Naive thymus-derived CD4-positive, alpha-beta T cell (primary cell): ENCODE results near the gene DEPDC1. TPM values are rescaled to one million over a fixed set of nuclear protein-coding genes. Genes with fewer than 3 reads are reported as not detected.
"Not testable (repeated sequence)": the region's sequence is repeated elsewhere in the genome, so short reads cannot be mapped to it uniquely, and the experiment has no call there.

Experiments
- ATAC-seq: fragments of 150-1000 bp; cut with Tn5 transposase; 2 replicates; pipeline ENCODE4 v1.10.0; 2021; ENCODE audit warnings: mild to moderate bottlenecking, moderate library complexity
- CTCF ChIA-PET: fragments of 350-600 bp; sonication (Branson Sonifier 250); formaldehyde crosslinking; loops from one replicate; lab custom pipeline; 2021; ENCODE audit warnings: antibody characterized with exemption; lab: Charles Lee
- POLR2A ChIA-PET: fragments of 350-600 bp; sonication (Branson Sonifier 250); formaldehyde crosslinking; loops from one replicate; lab custom pipeline; 2021; ENCODE audit warnings: antibody characterized with exemption, inconsistent platforms; lab: Charles Lee
- DNase-seq, 9 donors: peaks; one replicate each; pipeline versions ENCODE4 v3.0.0 to v3.0.0-alpha.2; 2020 to 2022; ENCODE audit warnings: mixed read lengths in 1 of 9
- H3K27ac ChIP-seq: one replicate; pipeline ENCODE4 v1.7.0; 2013; ENCODE audit warnings: mild to moderate bottlenecking, low read depth, low read length, moderate library complexity
- H3K27me3 ChIP-seq, 2 donors: one replicate each; pipeline ENCODE4 v1.7.0; 2013; ENCODE audit warnings: low read length in 2 of 2, mild to moderate bottlenecking in 2 of 2, moderate library complexity in 2 of 2; ENCODE audit not compliant: control insufficient read depth in 2 of 2, insufficient read depth in 2 of 2
- H3K36me3 ChIP-seq, 3 experiments: 1 replicate in 2 of 3; 2 replicates in 1 of 3; pipeline ENCODE4 v1.7.0; 2013; ENCODE audit warnings: low read length in 3 of 3, mild to moderate bottlenecking in 3 of 3, moderate library complexity in 1 of 3; ENCODE audit not compliant: insufficient read depth in 3 of 3, control insufficient read depth in 2 of 3
- H3K4me1 ChIP-seq, 2 donors: one replicate each; pipeline ENCODE4 v1.7.0; 2013; ENCODE audit warnings: low read length in 2 of 2, mild to moderate bottlenecking in 2 of 2, moderate library complexity in 1 of 2; ENCODE audit not compliant: control insufficient read depth in 2 of 2, insufficient read depth in 2 of 2
- H3K4me3 ChIP-seq: 2 replicates; pipeline ENCODE4 v1.7.0; 2013; ENCODE audit warnings: mild to moderate bottlenecking, low read length
- H3K9me3 ChIP-seq, 3 experiments: 1 replicate in 2 of 3; 2 replicates in 1 of 3; pipeline ENCODE4 v1.7.0; 2013; ENCODE audit warnings: low read length in 3 of 3; ENCODE audit not compliant: control insufficient read depth in 2 of 3
- H3K27ac Mint-ChIP-seq, 9 donors: one replicate each; pipeline ENCODE4 v1.8.0; 2020 to 2022; ENCODE audit warnings: mixed read lengths in 9 of 9, mild to moderate bottlenecking in 8 of 9, moderate library complexity in 5 of 9, inconsistent platforms in 2 of 9
- H3K27me3 Mint-ChIP-seq, 5 donors: one replicate each; pipeline ENCODE4 v1.8.0; 2021 to 2022; ENCODE audit warnings: mixed read lengths in 5 of 5, mild to moderate bottlenecking in 1 of 5
- H3K36me3 Mint-ChIP-seq, 5 donors: one replicate each; pipeline ENCODE4 v1.8.0; 2020 to 2022; ENCODE audit warnings: mixed read lengths in 5 of 5, mild to moderate bottlenecking in 3 of 5, inconsistent platforms in 1 of 5
- H3K4me1 Mint-ChIP-seq, 7 donors: one replicate each; pipeline ENCODE4 v1.8.0; 2020 to 2022; ENCODE audit warnings: mixed read lengths in 7 of 7, mild to moderate bottlenecking in 3 of 7, inconsistent platforms in 1 of 7
- H3K4me3 Mint-ChIP-seq, 10 donors: one replicate each; pipeline ENCODE4 v1.8.0; 2020 to 2022; ENCODE audit warnings: mild to moderate bottlenecking in 10 of 10, mixed read lengths in 10 of 10, moderate library complexity in 6 of 10, inconsistent platforms in 2 of 10
- H3K9me3 Mint-ChIP-seq, 11 donors: one replicate each; pipeline ENCODE4 v1.8.0; 2020 to 2022; ENCODE audit warnings: mixed read lengths in 11 of 11, mild to moderate bottlenecking in 4 of 11, inconsistent platforms in 1 of 11, moderate library complexity in 1 of 11
- intact Hi-C, 2 donors: fragments of 100-400 bp; cut with micrococcal nuclease; formaldehyde crosslinking; loops; one replicate each; pipeline ENCODE4 v1.15.1; 2023
- polyA plus RNA-seq, 2 donors: library from polyadenylated mRNA; unstranded; fragments of 300-500 nt; fragmentation: Illumina TruSeq; gene quantifications; one replicate each; pipeline ENCODE4 v1.2.3, GENCODE V29; 2021
- total RNA-seq, 6 experiments: library from RNA in 5 of 6; stranded (reverse) in 5 of 6; gene quantifications; 1 replicate in 5 of 6; 2 replicates in 1 of 6; pipeline ENCODE4 v1.2.3 and lab custom pipeline; 2021 to 2026

The DEPDC1 gene
- total and polyA plus RNA-seq, 7 experiments from 2014 or later: 0.13 to 12.6 (median 0.24) TPM; not detected in 4

DNA sequence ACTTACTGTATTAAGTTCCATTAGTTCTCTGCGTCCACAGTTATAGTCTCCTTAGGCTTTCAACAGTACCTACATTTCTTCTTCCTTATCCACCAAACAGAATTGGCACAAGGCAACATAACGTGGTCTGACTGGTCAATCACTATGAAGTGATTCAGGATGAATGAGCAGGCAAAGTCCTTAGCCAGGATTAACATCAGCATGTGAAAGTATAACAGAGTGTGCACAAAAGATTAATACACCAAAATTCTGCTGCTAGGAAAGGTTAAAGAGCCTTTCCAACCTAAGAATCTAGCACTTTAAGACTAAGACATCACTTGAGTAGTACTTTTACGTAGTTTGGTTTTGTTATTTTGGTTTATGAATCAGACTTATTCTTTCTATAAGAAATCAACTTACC lies 15.8 kb downstream of the DEPDC1 start:
- H3K9me3 ChIP-seq: no peaks in the 10 kb centered on the region
- no peak for DNase-seq
- H3K36me3 ChIP-seq: no peaks in the 10 kb centered on the region
- no peak for ATAC-seq
- no peaks in the 10 kb centered on the region for H3K4me1 ChIP-seq
- no peaks in the 10 kb centered on the region for H3K27me3 Mint-ChIP-seq
- H3K4me3 Mint-ChIP-seq: no peak overlapping the region
- CTCF ChIA-PET: no interaction called here
- peaks cover 0 to 37% (median 0%) of the 10 kb centered on the region in 5 donors for H3K36me3 Mint-ChIP-seq
- H3K27me3 ChIP-seq: no peaks in the 10 kb centered on the region
- H3K27ac Mint-ChIP-seq: no peak overlapping the region
- H3K4me3 ChIP-seq: no peak overlapping the region
- H3K27ac ChIP-seq: no peak overlapping the region
- POLR2A ChIA-PET: no interaction called here
- no peaks in the 10 kb centered on the region for H3K9me3 Mint-ChIP-seq
- H3K4me1 Mint-ChIP-seq: no peaks in the 10 kb centered on the region
- intact Hi-C loops: no loop called here

DNA sequence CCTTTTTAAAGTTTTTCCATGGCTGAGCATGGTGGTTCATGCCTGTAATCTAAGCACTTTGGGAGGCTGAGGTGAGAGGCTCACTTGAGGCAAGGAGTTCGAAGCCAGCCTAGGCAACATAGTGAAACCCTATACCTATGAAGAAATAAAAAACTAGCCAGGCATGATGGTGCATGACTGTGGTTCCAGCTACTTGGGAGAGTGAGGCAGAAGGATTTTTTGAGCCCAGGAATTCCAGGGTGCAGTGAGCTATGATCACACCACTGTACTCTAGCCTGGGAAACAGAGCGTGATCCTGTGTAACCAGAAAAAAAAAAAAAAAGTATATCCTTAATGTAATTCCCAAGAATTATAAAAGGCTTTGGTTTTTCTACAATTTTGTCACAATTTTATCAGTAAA lies 17.4 kb downstream of the DEPDC1 start:
- no peaks in the 10 kb centered on the region for H3K4me1 Mint-ChIP-seq
- intact Hi-C loops: no loop called here
- DNase-seq (no peak), ATAC-seq (no peak)
- no peak overlapping the region for H3K4me3 ChIP-seq
- no peaks in the 10 kb centered on the region for H3K9me3 Mint-ChIP-seq
- H3K9me3 ChIP-seq: no peaks in the 10 kb centered on the region
- H3K4me1 ChIP-seq: no peaks in the 10 kb centered on the region
- H3K27ac ChIP-seq: no peak overlapping the region
- no peaks in the 10 kb centered on the region for H3K36me3 ChIP-seq
- H3K4me3 Mint-ChIP-seq: no peak overlapping the region
- no peaks in the 10 kb centered on the region for H3K27me3 Mint-ChIP-seq
- ChIA-PET POLR2A (no interaction called here), CTCF (no interaction called here)
- no peaks in the 10 kb centered on the region for H3K27me3 ChIP-seq
- H3K36me3 Mint-ChIP-seq: peaks cover 0 to 34% (median 0%) of the 10 kb centered on the region in 5 donors
- H3K27ac Mint-ChIP-seq: no peak overlapping the region

DNA sequence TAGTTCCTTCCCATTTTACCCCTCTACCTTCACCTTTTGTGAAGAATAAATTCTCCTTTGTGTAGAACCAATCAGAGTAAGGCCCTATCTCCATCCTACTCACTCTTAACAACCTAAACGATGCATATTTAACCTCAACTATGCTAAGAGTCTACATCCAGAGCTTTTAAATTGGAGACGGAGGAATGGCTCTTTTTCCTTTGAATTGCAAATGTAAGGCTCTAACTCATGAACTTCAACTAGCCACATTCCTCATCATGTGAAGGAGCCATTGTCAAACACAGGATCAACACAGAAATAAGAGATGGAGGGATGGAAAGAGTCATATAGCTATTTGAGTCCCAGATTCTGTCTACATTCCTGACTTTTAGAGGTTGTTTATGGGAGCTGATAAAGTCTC lies 18.2 kb downstream of the DEPDC1 start:
- ATAC-seq (no peak), DNase-seq (no peak)
- ChIA-PET POLR2A (no interaction called here), CTCF (no interaction called here)
- no peak overlapping the region for H3K27ac Mint-ChIP-seq
- no peak overlapping the region for H3K4me3 Mint-ChIP-seq
- Histone ChIP-seq H3K36me3 (no peaks in the 10 kb centered on the region), H3K4me1 (no peaks in the 10 kb centered on the region), H3K9me3 (no peaks in the 10 kb centered on the region), H3K4me3 (no peak overlapping the region), H3K27ac (no peak overlapping the region), H3K27me3 (no peaks in the 10 kb centered on the region)
- peaks cover 0 to 4% (median 0%) of the 10 kb centered on the region in 11 donors for H3K9me3 Mint-ChIP-seq
- peaks cover 0 to 34% (median 0%) of the 10 kb centered on the region in 5 donors for H3K36me3 Mint-ChIP-seq
- peaks cover 0 to 4% (median 0%) of the 10 kb centered on the region in 5 donors for H3K27me3 Mint-ChIP-seq
- intact Hi-C loops: no loop called here
- H3K4me1 Mint-ChIP-seq: no peaks in the 10 kb centered on the region

DNA sequence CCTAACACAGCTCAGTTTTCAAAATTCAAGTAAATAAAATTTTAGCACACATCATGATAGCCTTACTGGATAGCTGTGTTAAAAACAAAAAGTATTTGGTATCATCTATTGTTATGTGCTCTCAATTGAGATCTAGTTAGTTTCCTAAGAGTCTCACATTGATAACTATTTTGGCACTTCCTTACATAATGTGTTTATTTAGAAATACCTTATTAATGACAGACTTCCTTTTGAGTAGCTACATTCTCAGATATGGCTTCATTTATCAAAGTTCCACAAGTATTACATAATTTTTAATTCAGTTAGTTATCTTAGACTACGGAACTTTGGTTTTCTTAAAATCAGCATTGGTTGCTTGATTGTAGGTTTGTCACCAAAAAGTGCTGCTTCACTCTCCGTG lies 20.3 kb downstream of the DEPDC1 start:
- H3K9me3 Mint-ChIP-seq: peaks cover 0 to 12% (median 0%) of the 10 kb centered on the region in 11 donors
- H3K4me3 Mint-ChIP-seq, H3K27ac ChIP-seq, H3K4me1 ChIP-seq, H3K27ac Mint-ChIP-seq, H3K4me3 ChIP-seq, ATAC-seq, intact Hi-C loops, H3K4me1 Mint-ChIP-seq, POLR2A ChIA-PET, H3K36me3 ChIP-seq, H3K27me3 ChIP-seq, H3K9me3 ChIP-seq, H3K27me3 Mint-ChIP-seq, DNase-seq: not testable (repeated sequence)
- CTCF ChIA-PET: interaction anchor here (0.7 kb wide), 1 partner anchor 668 kb away, joined by 3 read pairs; no protein-coding TSS in a partner anchor
- peaks cover 0 to 20% (median 0%) of the 10 kb centered on the region in 5 donors for H3K36me3 Mint-ChIP-seq

DNA sequence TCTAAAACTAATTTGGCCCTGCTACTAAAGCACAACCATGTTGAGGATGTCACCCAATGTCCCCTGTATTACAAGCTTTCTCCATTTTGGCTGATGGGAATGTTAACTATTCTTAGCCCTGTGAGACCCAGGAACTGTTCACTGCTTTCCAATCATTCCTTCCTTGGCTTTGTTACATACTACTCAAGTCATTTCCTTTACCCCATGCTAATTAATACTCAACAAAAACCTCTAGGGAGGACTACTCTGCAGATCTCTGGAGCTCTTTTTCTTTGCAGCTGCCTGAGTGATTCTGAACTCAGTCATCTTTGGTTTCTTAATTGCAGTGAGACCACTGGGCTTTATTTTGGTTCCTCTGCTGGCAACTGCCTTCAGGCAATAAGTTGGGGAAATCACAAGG lies 23.8 kb downstream of the DEPDC1 start:
- Histone ChIP-seq H3K27me3 (no peaks in the 10 kb centered on the region), H3K9me3 (no peaks in the 10 kb centered on the region), H3K27ac (no peak overlapping the region), H3K36me3 (no peaks in the 10 kb centered on the region), H3K4me1 (no peaks in the 10 kb centered on the region), H3K4me3 (no peak overlapping the region)
- peaks cover 0 to 12% (median 0%) of the 10 kb centered on the region in 11 donors for H3K9me3 Mint-ChIP-seq
- H3K36me3 Mint-ChIP-seq: peaks cover 0 to 2% (median 0%) of the 10 kb centered on the region in 5 donors
- no peak overlapping the region for H3K4me3 Mint-ChIP-seq
- CTCF ChIA-PET: no interaction called here
- H3K27ac Mint-ChIP-seq: no peak overlapping the region
- intact Hi-C loops: no loop called here
- DNase-seq (no peak), ATAC-seq (no peak)
- peaks cover 0 to 2% (median 0%) of the 10 kb centered on the region in 7 donors for H3K4me1 Mint-ChIP-seq
- H3K27me3 Mint-ChIP-seq: peaks cover 0 to 4% (median 0%) of the 10 kb centered on the region in 5 donors
- POLR2A ChIA-PET: no interaction called here

DNA sequence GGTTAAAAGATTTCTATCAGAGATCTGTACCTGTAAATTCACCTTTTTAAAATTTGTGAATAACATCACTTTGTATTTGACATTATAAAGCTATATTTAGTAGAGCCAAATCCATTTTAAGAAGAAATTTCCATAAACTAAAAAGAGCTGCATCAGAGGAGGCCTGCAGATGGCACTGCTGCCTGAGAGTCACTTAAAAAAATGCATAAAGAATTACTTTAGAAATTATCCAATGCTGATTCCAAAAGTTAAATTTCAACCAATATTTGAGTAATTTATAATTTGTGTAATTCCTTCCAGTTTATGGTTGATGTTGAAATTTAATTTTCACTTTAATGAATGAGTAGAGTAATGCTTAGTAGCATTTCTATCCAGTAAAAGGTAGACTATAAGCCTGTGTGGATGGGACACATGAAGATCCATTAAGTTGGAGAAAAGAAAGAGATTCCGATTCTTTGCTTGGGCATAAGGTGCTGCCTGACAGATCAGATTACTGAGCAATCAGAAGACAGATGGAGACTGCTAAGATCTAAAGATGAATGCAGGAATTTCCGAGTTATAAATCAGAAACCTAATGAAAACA lies 26.4 kb downstream of the DEPDC1 start:
- peaks cover 0 to 12% (median 0%) of the 10 kb centered on the region in 11 donors for H3K9me3 Mint-ChIP-seq
- DNase-seq (no peak), ATAC-seq (no peak)
- no peak overlapping the region for H3K4me3 ChIP-seq
- peaks cover 0 to 2% (median 0%) of the 10 kb centered on the region in 7 donors for H3K4me1 Mint-ChIP-seq
- H3K27me3 ChIP-seq: no peaks in the 10 kb centered on the region
- no peaks in the 10 kb centered on the region for H3K4me1 ChIP-seq
- H3K27me3 Mint-ChIP-seq: peaks cover 0 to 5% (median 0%) of the 10 kb centered on the region in 5 donors
- ChIA-PET POLR2A (no interaction called here), CTCF (no interaction called here)
- no peak overlapping the region for H3K27ac Mint-ChIP-seq
- no peak overlapping the region for H3K4me3 Mint-ChIP-seq
- H3K36me3 Mint-ChIP-seq: no peaks in the 10 kb centered on the region
- intact Hi-C loops: loop anchor here in 1 of 2 donors (1.0 kb wide), 1 partner anchor 1267 kb away; no protein-coding TSS in a partner anchor
- no peaks in the 10 kb centered on the region for H3K9me3 ChIP-seq
- H3K36me3 ChIP-seq: no peaks in the 10 kb centered on the region
- H3K27ac ChIP-seq: no peak overlapping the region

DNA sequence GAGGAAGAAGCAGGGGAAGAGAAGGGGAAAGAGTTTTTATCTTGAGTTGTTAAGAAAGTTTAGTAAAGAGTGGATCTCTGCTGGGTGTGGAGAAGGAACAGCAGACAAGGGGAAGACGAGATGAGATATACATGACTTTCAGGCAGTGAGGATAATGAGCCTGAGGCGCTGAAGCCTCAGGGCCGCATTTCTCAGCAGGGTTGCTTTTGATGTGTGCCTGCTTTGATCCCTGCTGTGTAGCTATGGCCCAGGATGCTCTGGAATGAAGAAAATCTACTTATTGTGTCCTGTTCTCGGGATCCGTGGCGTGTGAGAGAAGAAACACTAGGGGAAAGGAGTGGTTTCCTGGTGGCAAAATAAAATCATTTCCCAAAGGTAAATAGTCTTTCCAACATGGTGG lies 32.0 kb downstream of the DEPDC1 start:
- H3K4me3 Mint-ChIP-seq: no peak overlapping the region
- Histone ChIP-seq H3K9me3 (no peaks in the 10 kb centered on the region), H3K36me3 (no peaks in the 10 kb centered on the region), H3K27ac (no peak overlapping the region), H3K27me3 (no peaks in the 10 kb centered on the region), H3K4me3 (no peak overlapping the region), H3K4me1 (no peaks in the 10 kb centered on the region)
- no peak for DNase-seq
- H3K27ac Mint-ChIP-seq: no peak overlapping the region
- H3K36me3 Mint-ChIP-seq: peaks cover 0 to 9% (median 0%) of the 10 kb centered on the region in 5 donors
- peaks cover 0 to 17% (median 12%) of the 10 kb centered on the region in 11 donors for H3K9me3 Mint-ChIP-seq
- peaks cover 1 to 10% (median 5%) of the 10 kb centered on the region in 5 donors for H3K27me3 Mint-ChIP-seq
- intact Hi-C loops: no loop called here
- peaks cover 0 to 2% (median 0%) of the 10 kb centered on the region in 7 donors for H3K4me1 Mint-ChIP-seq
- ChIA-PET CTCF (no interaction called here), POLR2A (no interaction called here)
- ATAC-seq: no peak
